ENCODE measurements around the gene PPIA.
A peak's percentile ranks its signal among the peaks of the same experiment; 100 is the strongest.

The PPIA gene

GRCh38 chr7:44796504-44797328, at the start of gene PPIA:
PPIA (plus strand) TSS chr7:44796681; CDS start chr7:44796725, 44 bp downstream.
- DNase-seq (ENCODE audit: low read depth in 2 of 2) = peak; percentile 97 to 98

GRCh38 chr7:44748045-44748947, 48.2 kb upstream of the PPIA start, which contains the start of gene ZMIZ2:
ZMIZ2 (plus strand) TSS chr7:44748847; CDS start chr7:44756250, 7,403 bp downstream.
- peak; percentile 90 to 92 for DNase-seq (ENCODE audit: low read depth in 2 of 2)

GRCh38 chr7:44748948-44749731, 47.3 kb upstream of the PPIA start:
- DNase-seq (ENCODE audit: low read depth in 2 of 2) = no peak

GRCh38 chr7:44749992-44750391, 46.5 kb upstream of the PPIA start:
- DNase-seq (ENCODE audit: low read depth in 2 of 2) = no peak

GRCh38 chr7:44750424-44750823, 46.1 kb upstream of the PPIA start:
- no peak for DNase-seq (ENCODE audit: low read depth in 2 of 2)

GRCh38 chr7:44750921-44751571, 45.4 kb upstream of the PPIA start:
- peak in 1 of 2 donors; percentile 30 for DNase-seq (ENCODE audit: low read depth in 2 of 2)

- DNase-seq (ENCODE audit: low read depth in 2 of 2) = no peak
Measured at GRCh38 chr7:44752822-44753221, 43.7 kb upstream of the PPIA start.

- DNase-seq (ENCODE audit: low read depth in 2 of 2) = no peak
Measured at GRCh38 chr7:44754802-44755697, 41.4 kb upstream of the PPIA start.

- no peak for DNase-seq (ENCODE audit: low read depth in 2 of 2)
Measured at GRCh38 chr7:44755698-44756627, 40.5 kb upstream of the PPIA start.

- DNase-seq (ENCODE audit: low read depth in 2 of 2) = no peak
Measured at GRCh38 chr7:44756904-44757303, 39.6 kb upstream of the PPIA start.

- no peak for DNase-seq (ENCODE audit: low read depth in 2 of 2)
Measured at GRCh38 chr7:44757311-44757710, 39.2 kb upstream of the PPIA start.

GRCh38 chr7:44757739-44758138, 38.7 kb upstream of the PPIA start:
- no peak for DNase-seq (ENCODE audit: low read depth in 2 of 2)

GRCh38 chr7:44759246-44759645, 37.2 kb upstream of the PPIA start:
- no peak for DNase-seq (ENCODE audit: low read depth in 2 of 2)

- no peak for DNase-seq (ENCODE audit: low read depth in 2 of 2)
Measured at GRCh38 chr7:44760034-44760580, 36.4 kb upstream of the PPIA start.

GRCh38 chr7:44761207-44762161, 35.0 kb upstream of the PPIA start:
- DNase-seq (ENCODE audit: low read depth in 2 of 2) = no peak

- DNase-seq (ENCODE audit: low read depth in 2 of 2) = no peak
Measured at GRCh38 chr7:44762300-44762699, 34.2 kb upstream of the PPIA start.

- no peak for DNase-seq (ENCODE audit: low read depth in 2 of 2)
Measured at GRCh38 chr7:44762726-44763522, 33.6 kb upstream of the PPIA start.
